A549 (cell line): Measurements from ENCODE around the gene POLR2I. TPM values are rescaled to one million over a fixed set of nuclear protein-coding genes. Genes with fewer than 3 reads are reported as not detected.

Source experiments
- ATAC-seq, 2 experiments: fragments of 200-7000 bp in 1 of 2; fragments of >200 bp in 1 of 2; cut with Nextera tagmentation in 1 of 2; cut with Tn5 transposase in 1 of 2; 3 replicates each; pipeline versions ENCODE4 v1.8.0 to v1.9.1; 2018 to 2020; ENCODE audit warnings: mild to moderate bottlenecking in 1 of 2, moderate library complexity in 1 of 2
- CTCF ChIA-PET: fragments of 300-600 bp; sonication (Branson Sonifier 250); formaldehyde crosslinking; extraction: SDS; loops from one replicate; lab custom pipeline; 2021; ENCODE audit warnings: antibody characterized with exemption, inconsistent platforms; lab: Yijun Ruan, JAX
- POLR2A ChIA-PET: fragments of 350-600 bp; formaldehyde crosslinking; extraction: SDS; loops from one replicate; lab custom pipeline; 2021; ENCODE audit warnings: antibody characterized with exemption, inconsistent platforms; lab: Yijun Ruan, JAX
- DNase-seq, 2 experiments: peaks; one replicate each; pipeline versions ENCODE4 v3.0.0 to v3.0.0-alpha.2; 2011 to 2016; ENCODE audit warnings: low read depth in 1 of 2, low spot score in 1 of 2
- FAIRE-seq: peaks from 2 replicates; lab custom pipeline; 2011; peaks lifted over from hg19 to GRCh38; lab: Jason Lieb, UNC
- H3K27ac ChIP-seq, 2 experiments: fragments of >200 bp; sonication (Bioruptor Twin); formaldehyde crosslinking; 3 replicates each; pipeline ENCODE4 v1.5.1; 2016 to 2017
- H3K4me1 ChIP-seq: fragments of >200 bp; sonication (Bioruptor Twin); formaldehyde crosslinking; 3 replicates; pipeline ENCODE4 v1.6.1; 2016
- H3K4me2 ChIP-seq: fragments of >200 bp; sonication (Bioruptor Twin); formaldehyde crosslinking; 3 replicates; pipeline ENCODE4 v1.6.1; 2016
- H3K4me3 ChIP-seq: fragments of >200 bp; sonication (Bioruptor Twin); formaldehyde crosslinking; 3 replicates; pipeline ENCODE4 v1.5.1; 2016
- H3K9me3 ChIP-seq: fragments of >200 bp; sonication (Bioruptor Twin); formaldehyde crosslinking; 3 replicates; pipeline ENCODE4 v1.6.1; 2016
- BCL3 ChIP-seq: fragments of >200 bp; sonication (Bioruptor Twin); formaldehyde crosslinking; IDR thresholded peaks from 3 replicates; pipeline ENCODE4 v1.6.1; 2016
- CBX8 ChIP-seq: fragments of 200-600 bp; sonication (generic); IDR thresholded peaks from 2 replicates; pipeline ENCODE4 v1.6.1; 2016
- CEBPB ChIP-seq, 2 experiments: fragments of >200 bp in 1 of 2; sonication (Bioruptor Twin) in 1 of 2; formaldehyde crosslinking in 1 of 2; IDR thresholded peaks; 2 replicates each; pipeline ENCODE4 v1.6.1; 2012 to 2016
- EHF ChIP-seq: fragments of 250-450 bp; sonication (Bioruptor Pico); IDR thresholded peaks from 2 replicates; pipeline ENCODE4 v1.5.0; 2020; ENCODE audit warnings: mild to moderate bottlenecking
- EHMT2 ChIP-seq: fragments of 200-600 bp; sonication (generic); IDR thresholded peaks from 2 replicates; pipeline ENCODE4 v1.6.1; 2016; ENCODE audit warnings: antibody characterized with exemption, low read depth, mild to moderate bottlenecking, moderate library complexity
- EP300 ChIP-seq, 2 experiments: fragments of >200 bp; sonication (Bioruptor Twin); formaldehyde crosslinking; IDR thresholded peaks; 2 replicates in 1 of 2; 3 replicates in 1 of 2; pipeline ENCODE4 v1.6.1; 2016 to 2017
- FOSB ChIP-seq: fragments of 250-450 bp; sonication (Bioruptor Pico); IDR thresholded peaks from 2 replicates; pipeline ENCODE4 v1.5.0; 2020; ENCODE audit warnings: mild to moderate bottlenecking, moderate library complexity
- FOSL2 ChIP-seq, 2 experiments: fragments of 450-650 bp in 1 of 2; fragments of >200 bp in 1 of 2; sonication (Bioruptor Twin) in 1 of 2; formaldehyde crosslinking; IDR thresholded peaks; 2 replicates each; pipeline versions ENCODE4 v1.5.0 to v1.6.1; 2016 to 2020; ENCODE audit warnings: mild to moderate bottlenecking in 1 of 2, moderate library complexity in 1 of 2
- GATA3 ChIP-seq: IDR thresholded peaks from 2 replicates; pipeline ENCODE4 v1.6.1; 2012; ENCODE audit warnings: borderline replicate concordance
- HOXA7 ChIP-seq: fragments of 250-450 bp; sonication (Bioruptor Pico); IDR thresholded peaks from 2 replicates; pipeline ENCODE4 v1.5.0; 2020; ENCODE audit warnings: mild to moderate bottlenecking, moderate library complexity
- HOXB13 ChIP-seq: fragments of 250-450 bp; sonication (Bioruptor Pico); IDR thresholded peaks from 2 replicates; pipeline ENCODE4 v1.5.0; 2020; ENCODE audit warnings: low read depth, mild to moderate bottlenecking, moderate library complexity
- HOXB5 ChIP-seq: fragments of 250-450 bp; sonication (Bioruptor Pico); IDR thresholded peaks from 2 replicates; pipeline ENCODE4 v1.5.0; 2020; ENCODE audit warnings: mild to moderate bottlenecking, moderate library complexity
- KDM5A ChIP-seq: fragments of 200-600 bp; sonication (generic); IDR thresholded peaks from 2 replicates; pipeline ENCODE4 v1.6.1; 2016; ENCODE audit warnings: antibody characterized with exemption, mild to moderate bottlenecking
- NPAS2 ChIP-seq: fragments of 250-450 bp; sonication (Bioruptor Pico); IDR thresholded peaks from 2 replicates; pipeline ENCODE4 v1.8.0; 2022; ENCODE audit warnings: mild to moderate bottlenecking, moderate library complexity, borderline replicate concordance
- RCOR1 ChIP-seq: fragments of 150-350 bp; IDR thresholded peaks from 2 replicates; pipeline ENCODE4 v1.6.1; 2014; ENCODE audit warnings: antibody characterized with exemption, low read length, low read depth
- RNF2 ChIP-seq: fragments of 200-600 bp; sonication (generic); IDR thresholded peaks from 2 replicates; pipeline ENCODE4 v1.6.1; 2016; ENCODE audit warnings: low read depth, mild to moderate bottlenecking, antibody characterized with exemption, moderate library complexity, borderline replicate concordance
- TFCP2L1 ChIP-seq: fragments of 250-450 bp; sonication (Bioruptor Pico); IDR thresholded peaks from 2 replicates; pipeline ENCODE4 v1.5.0; 2021; ENCODE audit warnings: mild to moderate bottlenecking
- TP53 ChIP-seq: fragments of 250-450 bp; sonication (Bioruptor Pico); IDR thresholded peaks from 2 replicates; pipeline ENCODE4 v1.5.0; 2021; ENCODE audit warnings: mild to moderate bottlenecking, moderate library complexity
- USF2 ChIP-seq: fragments of 450-650 bp; IDR thresholded peaks from 2 replicates; pipeline ENCODE4 v1.6.1; 2014; ENCODE audit warnings: antibody characterized with exemption
- ZC3H11A ChIP-seq: fragments of 450-650 bp; IDR thresholded peaks from 2 replicates; pipeline ENCODE4 v1.6.1; 2014; ENCODE audit warnings: antibody characterized with exemption, mild to moderate bottlenecking
- ZNF302 ChIP-seq: fragments of 250-450 bp; sonication (Bioruptor Pico); IDR thresholded peaks from 2 replicates; pipeline ENCODE4 v1.9.0; 2021; ENCODE audit warnings: inconsistent platforms, mild to moderate bottlenecking, moderate library complexity
- ZSCAN20 ChIP-seq: fragments of 250-450 bp; sonication (Bioruptor Pico); IDR thresholded peaks from 2 replicates; pipeline ENCODE4 v1.8.0; 2022; ENCODE audit warnings: mild to moderate bottlenecking, moderate library complexity
- WGBS: methylation state at CpG from one replicate; pipeline ENCODE4 v1.1.6; 2017; ENCODE audit errors: missing lambda C conversion rate; 5-methylcytosine and 5-hydroxymethylcytosine counted together
- polyA plus RNA-seq, 4 experiments: library from polyadenylated mRNA; depleted of rRNA in 3 of 4; stranded (reverse); fragments of >200 nt; fragmentation: RNase III in 1 of 4; extraction: RNeasy Plus Mini Kit Qiagen cat#74134 plus additional on column Dnase treatment in 1 of 4; gene quantifications; 2 replicates in 3 of 4; 3 replicates in 1 of 4; pipeline ENCODE4 v1.2.3, GENCODE V29; 2011 to 2017

Gene POLR2I
- polyA plus RNA-seq, 2 of the 4 experiments (the other 2 are of a cell fraction) = 123 to 277 TPM

- POLR2A ChIA-PET = interaction anchor here (0.6 kb wide), 1 partner anchor 14 kb away, joined by 3 read pairs; the partner anchor contains the start of gene THAP8
- FAIRE-seq (no peak), DNase-seq (no peak)
- 88% methylated on average over 11 of the region's 11 CpGs for WGBS
- H3K9me3 ChIP-seq = no peaks in the 10 kb centered on the region
- TF ChIP-seq RCOR1 (no peak), FOSB (CRISPR knock-in tag) (no peak), HOXA7 (CRISPR knock-in tag) (no peak), NPAS2 (CRISPR knock-in tag) (no peak), ZC3H11A (no peak), ZSCAN20 (no peak), CBX8 (no peak), ZNF302 (CRISPR knock-in tag) (no peak), KDM5A (no peak), TP53 (CRISPR knock-in tag) (no peak)
- TF ChIP-seq, all 56 proteins: peak for 0
- Histone ChIP-seq H3K4me1 (peaks cover 13% of the 10 kb centered on the region), H3K27ac (no peak overlapping the region), H3K4me3 (no peak overlapping the region), H3K4me2 (no peak overlapping the region)
- ATAC-seq = no peak
- CTCF ChIA-PET = interaction anchor here (0.6 to 4.7 kb wide), 7 partner anchors 10 to 383 kb away, joined by 3 to 40 read pairs (median 6); partner anchors contain the start of genes THAP8 and WDR62
These were observed 47.0 kb downstream of the POLR2I start for GRCh38 chr19:36067681-36068080.

GRCh38 chr19:36064826-36065225 lies 49.8 kb downstream of the POLR2I start:
- no peak for FAIRE-seq
- WGBS = 96% methylated on average over 8 of the region's 8 CpGs

More at GRCh38 chr19:36064826-36065225, 49.8 kb downstream of the POLR2I start:
- ChIA-PET POLR2A (no interaction called here), CTCF (interaction anchor here (1.0 to 4.7 kb wide), 3 partner anchors 8 to 96 kb away, joined by 3 to 40 read pairs (median 6); partner anchors contain the start of genes THAP8 and WDR62)
- peaks cover under 1% of the 10 kb centered on the region; the same call in 2 of the 3 replicates for H3K4me1 ChIP-seq
- TF ChIP-seq BCL3 (no peak), TFCP2L1 (CRISPR knock-in tag) (no peak), HOXB13 (CRISPR knock-in tag) (no peak), FOSL2 (IDR thresholded peaks at IDR 0.05) (no peak), FOSL2 (CRISPR knock-in tag; IDR thresholded peaks at IDR 0.05) (no peak), EHMT2 (no peak), USF2 (no peak), RNF2 (no peak), FOSB (CRISPR knock-in tag) (no peak), GATA3 (no peak), HOXB5 (CRISPR knock-in tag) (no peak), EHF (CRISPR knock-in tag) (no peak), CEBPB (IDR thresholded peaks at IDR 0.05) (no peak), EP300 (IDR thresholded peaks at IDR 0.05) (no peak), CBX8 (no peak)
- no peak for ATAC-seq
- no peak for DNase-seq
- H3K9me3 ChIP-seq = no peaks in the 10 kb centered on the region
- H3K27ac ChIP-seq = no peak overlapping the region
- H3K4me2 ChIP-seq = no peak overlapping the region
- H3K4me3 ChIP-seq = no peak overlapping the region

Other genes starting within 250 kb of the POLR2I start
- 55.3 and 60.4 TPM in 2 replicates for gene APLP1, start 246.3 kb downstream of the POLR2I start, polyA plus RNA-seq (2011; rRNA removed)
- 52.1 to 54.8 TPM (median 54.7 TPM) in 3 replicates for gene APLP1, start 246.3 kb downstream of the POLR2I start, polyA plus RNA-seq (2017; fragmentation: RNase III; extraction: RNeasy Plus Mini Kit Qiagen cat#74134 plus additional on column Dnase treatment)
- gene NFKBID, start 214.3 kb downstream of the POLR2I start, polyA plus RNA-seq (2011; rRNA removed) = 4.0 and 4.1 TPM in 2 replicates
- 8.5 to 14.8 TPM (median 9.6 TPM) in 3 replicates for gene NFKBID, start 214.3 kb downstream of the POLR2I start, polyA plus RNA-seq (2017; fragmentation: RNase III; extraction: RNeasy Plus Mini Kit Qiagen cat#74134 plus additional on column Dnase treatment)
- gene HCST, start 212.3 kb downstream of the POLR2I start, polyA plus RNA-seq (2011; rRNA removed) = 0.19 TPM in 1 of 2 replicates, not detected in the other
- gene HCST, start 212.3 kb downstream of the POLR2I start, polyA plus RNA-seq (2017; fragmentation: RNase III; extraction: RNeasy Plus Mini Kit Qiagen cat#74134 plus additional on column Dnase treatment) = 0.49 to 0.69 TPM in 2 of 3 replicates, not detected in the other
- not detected in 2 replicates for gene TYROBP, start 206.6 kb downstream of the POLR2I start, polyA plus RNA-seq (2011; rRNA removed)
- gene TYROBP, start 206.6 kb downstream of the POLR2I start, polyA plus RNA-seq (2017; fragmentation: RNase III; extraction: RNeasy Plus Mini Kit Qiagen cat#74134 plus additional on column Dnase treatment) = 0.21 TPM in 1 of 3 replicates, not detected in the others
- 2.4 and 3.1 TPM in 2 replicates for gene LRFN3, start 178.5 kb downstream of the POLR2I start, polyA plus RNA-seq (2011; rRNA removed)
- 12.8 to 17.1 TPM (median 16.6 TPM) in 3 replicates for gene LRFN3, start 178.5 kb downstream of the POLR2I start, polyA plus RNA-seq (2017; fragmentation: RNase III; extraction: RNeasy Plus Mini Kit Qiagen cat#74134 plus additional on column Dnase treatment)
- 22.8 and 25.3 TPM in 2 replicates for gene SDHAF1, start 119.7 kb downstream of the POLR2I start, polyA plus RNA-seq (2011; rRNA removed)
- 22.6 to 27.1 TPM (median 23.2 TPM) in 3 replicates for gene SDHAF1, start 119.7 kb downstream of the POLR2I start, polyA plus RNA-seq (2017; fragmentation: RNase III; extraction: RNeasy Plus Mini Kit Qiagen cat#74134 plus additional on column Dnase treatment)
- gene SYNE4, start 106.1 kb downstream of the POLR2I start, polyA plus RNA-seq (2011; rRNA removed) = 0.56 and 0.60 TPM in 2 replicates
- 0.37 to 0.49 TPM (median 0.44 TPM) in 3 replicates for gene SYNE4, start 106.1 kb downstream of the POLR2I start, polyA plus RNA-seq (2017; fragmentation: RNase III; extraction: RNeasy Plus Mini Kit Qiagen cat#74134 plus additional on column Dnase treatment)
- gene ALKBH6, start 100.7 kb downstream of the POLR2I start, polyA plus RNA-seq (2011; rRNA removed) = 27.5 and 34.2 TPM in 2 replicates
- gene ALKBH6, start 100.7 kb downstream of the POLR2I start, polyA plus RNA-seq (2017; fragmentation: RNase III; extraction: RNeasy Plus Mini Kit Qiagen cat#74134 plus additional on column Dnase treatment) = 40.4 to 47.1 TPM (median 46.4 TPM) in 3 replicates
- gene CLIP3, start 82.0 kb downstream of the POLR2I start, polyA plus RNA-seq (2011; rRNA removed) = 1.1 and 1.4 TPM in 2 replicates
- 1.3 to 1.9 TPM (median 1.5 TPM) in 3 replicates for gene CLIP3, start 82.0 kb downstream of the POLR2I start, polyA plus RNA-seq (2017; fragmentation: RNase III; extraction: RNeasy Plus Mini Kit Qiagen cat#74134 plus additional on column Dnase treatment)
- gene THAP8, start 60.6 kb downstream of the POLR2I start, polyA plus RNA-seq (2011; rRNA removed) = 3.1 and 3.2 TPM in 2 replicates
- 7.0 to 7.5 TPM (median 7.5 TPM) in 3 replicates for gene THAP8, start 60.6 kb downstream of the POLR2I start, polyA plus RNA-seq (2017; fragmentation: RNase III; extraction: RNeasy Plus Mini Kit Qiagen cat#74134 plus additional on column Dnase treatment)
- 15.5 and 16.0 TPM in 2 replicates for gene WDR62, start 60.0 kb downstream of the POLR2I start, polyA plus RNA-seq (2011; rRNA removed)
- 30.9 to 34.1 TPM (median 32.9 TPM) in 3 replicates for gene WDR62, start 60.0 kb downstream of the POLR2I start, polyA plus RNA-seq (2017; fragmentation: RNase III; extraction: RNeasy Plus Mini Kit Qiagen cat#74134 plus additional on column Dnase treatment)
- gene OVOL3, start 3.7 kb downstream of the POLR2I start, polyA plus RNA-seq (2011; rRNA removed) = not detected in 2 replicates
- gene OVOL3, start 3.7 kb downstream of the POLR2I start, polyA plus RNA-seq (2017; fragmentation: RNase III; extraction: RNeasy Plus Mini Kit Qiagen cat#74134 plus additional on column Dnase treatment) = 0.14 to 0.63 TPM (median 0.31 TPM) in 3 replicates
- 384 and 395 TPM in 2 replicates for gene TBCB, start 593 bp upstream of the POLR2I start, polyA plus RNA-seq (2011; rRNA removed)
- 352 to 400 TPM (median 397 TPM) in 3 replicates for gene TBCB, start 593 bp upstream of the POLR2I start, polyA plus RNA-seq (2017; fragmentation: RNase III; extraction: RNeasy Plus Mini Kit Qiagen cat#74134 plus additional on column Dnase treatment)
- gene CAPNS1, start 25.2 kb upstream of the POLR2I start, polyA plus RNA-seq (2011; rRNA removed) = 1,014 and 1,236 TPM in 2 replicates
- 1,540 to 1,639 TPM (median 1,551 TPM) in 3 replicates for gene CAPNS1, start 25.2 kb upstream of the POLR2I start, polyA plus RNA-seq (2017; fragmentation: RNase III; extraction: RNeasy Plus Mini Kit Qiagen cat#74134 plus additional on column Dnase treatment)
- not detected in 2 replicates for gene COX7A1, start 37.6 kb upstream of the POLR2I start, polyA plus RNA-seq (2011; rRNA removed)
- gene COX7A1, start 37.6 kb upstream of the POLR2I start, polyA plus RNA-seq (2017; fragmentation: RNase III; extraction: RNeasy Plus Mini Kit Qiagen cat#74134 plus additional on column Dnase treatment) = not detected in 3 replicates
- gene ZNF565, start 99.8 kb upstream of the POLR2I start, polyA plus RNA-seq (2011; rRNA removed) = 5.6 and 6.8 TPM in 2 replicates
- gene ZNF565, start 99.8 kb upstream of the POLR2I start, polyA plus RNA-seq (2017; fragmentation: RNase III; extraction: RNeasy Plus Mini Kit Qiagen cat#74134 plus additional on column Dnase treatment) = 4.1 to 4.7 TPM (median 4.5 TPM) in 3 replicates
- gene ZNF146, start 100.2 kb upstream of the POLR2I start, polyA plus RNA-seq (2011; rRNA removed) = 293 and 362 TPM in 2 replicates
- 157 to 197 TPM (median 162 TPM) in 3 replicates for gene ZNF146, start 100.2 kb upstream of the POLR2I start, polyA plus RNA-seq (2017; fragmentation: RNase III; extraction: RNeasy Plus Mini Kit Qiagen cat#74134 plus additional on column Dnase treatment)